ENCODE measurements around the gene FAS. TPM values are rescaled to one million over a fixed set of nuclear protein-coding genes. Genes with fewer than 3 reads are reported as not detected.

FAS gene
- total and polyA plus RNA-seq, 4 donors = 4.5 to 9.0 (median 5.8) TPM

- H3K9me3 ChIP-seq (ENCODE audit: control insufficient read depth, insufficient read depth, low read length) = no peaks in the 10 kb centered on the region
Observed at GRCh38 chr10:89051593-89051992, 61.0 kb downstream of the FAS start.

DNA sequence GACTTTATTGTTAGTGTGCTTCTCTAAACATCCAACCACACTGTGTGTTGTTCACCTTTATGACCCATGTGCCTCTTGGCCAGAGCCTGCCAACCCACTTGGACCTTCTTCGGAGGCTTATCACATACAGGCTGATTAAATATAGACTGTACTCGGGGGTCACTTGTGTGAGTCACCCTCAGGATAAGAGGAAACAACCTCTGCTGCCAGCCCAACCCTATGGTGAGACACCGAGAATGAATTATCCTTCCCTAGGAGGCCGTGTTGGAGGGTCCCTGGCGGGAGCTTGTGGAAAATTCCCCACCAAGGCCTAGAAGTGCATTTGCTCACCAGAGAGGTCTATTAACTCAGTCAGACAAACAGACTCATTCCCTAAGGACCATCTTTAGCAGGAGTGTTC, 63.0 kb downstream of the FAS start:
- Histone ChIP-seq H3K4me3 (ENCODE audit: low read depth, low read length) (no peak overlapping the region), H3K27me3 (ENCODE audit: control insufficient read depth, insufficient read depth, low read length) (no peaks in the 10 kb centered on the region), H3K4me1 (ENCODE audit: control insufficient read depth, insufficient read depth, low read length) (no peaks in the 10 kb centered on the region), H3K36me3 (ENCODE audit: control insufficient read depth, insufficient read depth, low read length) (no peaks in the 10 kb centered on the region), H3K9me3 (ENCODE audit: control insufficient read depth, insufficient read depth, low read length) (no peaks in the 10 kb centered on the region), H3K27ac (ENCODE audit: low read depth, low read length) (no peak overlapping the region)
- no peak for DNase-seq (ENCODE audit: low read depth in 4 of 6, low spot score in 6 of 6)
- 87% methylated on average over 4 of the region's 5 CpGs for WGBS (ENCODE audit: insufficient coverage)

More at GRCh38 chr10:89051593-89051992, 61.0 kb downstream of the FAS start:
- no peak for DNase-seq (ENCODE audit: low read depth in 4 of 6, low spot score in 6 of 6)
- no peak overlapping the region for H3K4me3 ChIP-seq (ENCODE audit: low read depth, low read length)
- no peaks in the 10 kb centered on the region for H3K27me3 ChIP-seq (ENCODE audit: control insufficient read depth, insufficient read depth, low read length)
- H3K27ac ChIP-seq (ENCODE audit: low read depth, low read length) = no peak overlapping the region
- no peaks in the 10 kb centered on the region for H3K4me1 ChIP-seq (ENCODE audit: control insufficient read depth, insufficient read depth, low read length)
- no peaks in the 10 kb centered on the region for H3K36me3 ChIP-seq (ENCODE audit: control insufficient read depth, insufficient read depth, low read length)

DNA sequence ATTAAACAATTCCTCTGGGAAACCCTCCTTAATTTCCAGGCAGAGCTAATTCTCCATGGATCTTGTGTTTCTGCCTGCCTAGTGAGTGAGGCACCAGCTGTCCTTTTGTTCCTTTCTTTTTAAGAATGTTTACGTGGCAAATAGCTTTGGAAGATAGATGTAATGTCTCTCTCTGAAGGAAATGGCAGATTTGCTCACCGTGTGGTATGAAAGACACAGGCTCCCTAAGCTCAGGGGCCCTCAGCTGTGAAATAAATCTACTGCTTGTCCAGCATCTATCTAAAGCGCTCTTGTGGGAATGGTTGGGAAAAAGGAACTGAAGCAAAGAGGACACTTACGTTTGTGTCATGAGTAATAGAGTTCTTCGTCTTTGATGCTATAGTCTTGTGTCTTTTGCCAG, 64.6 kb downstream of the FAS start:
- peak in 1 of 6 donors; percentile 63 for DNase-seq (ENCODE audit: low read depth in 4 of 6, low spot score in 6 of 6)
- no peaks in the 10 kb centered on the region for H3K9me3 ChIP-seq (ENCODE audit: control insufficient read depth, insufficient read depth, low read length)
- no peak overlapping the region for H3K4me3 ChIP-seq (ENCODE audit: low read depth, low read length)
- H3K27me3 ChIP-seq (ENCODE audit: control insufficient read depth, insufficient read depth, low read length) = no peaks in the 10 kb centered on the region
- no peaks in the 10 kb centered on the region for H3K36me3 ChIP-seq (ENCODE audit: control insufficient read depth, insufficient read depth, low read length)
- H3K27ac ChIP-seq (ENCODE audit: low read depth, low read length) = no peak overlapping the region
- no peaks in the 10 kb centered on the region for H3K4me1 ChIP-seq (ENCODE audit: control insufficient read depth, insufficient read depth, low read length)
- WGBS (ENCODE audit: insufficient coverage) = 6% methylated on average over 2 of the region's 5 CpGs

GRCh38 chr10:89062861-89063260, 72.3 kb downstream of the FAS start:
- no peaks in the 10 kb centered on the region for H3K4me1 ChIP-seq (ENCODE audit: control insufficient read depth, insufficient read depth, low read length)
- 17% methylated on average over 1 of the region's 1 CpG for WGBS (ENCODE audit: insufficient coverage)
- no peaks in the 10 kb centered on the region for H3K9me3 ChIP-seq (ENCODE audit: control insufficient read depth, insufficient read depth, low read length)
- no peaks in the 10 kb centered on the region for H3K27me3 ChIP-seq (ENCODE audit: control insufficient read depth, insufficient read depth, low read length)
- no peak overlapping the region for H3K4me3 ChIP-seq (ENCODE audit: low read depth, low read length)
- peak in 2 of 6 donors; percentile 7 to 18 for DNase-seq (ENCODE audit: low read depth in 4 of 6, low spot score in 6 of 6)
- H3K27ac ChIP-seq (ENCODE audit: low read depth, low read length) = no peak overlapping the region
- H3K36me3 ChIP-seq (ENCODE audit: control insufficient read depth, insufficient read depth, low read length) = no peaks in the 10 kb centered on the region

GRCh38 chr10:89063465-89063864, 72.9 kb downstream of the FAS start:
- H3K36me3 ChIP-seq (ENCODE audit: control insufficient read depth, insufficient read depth, low read length) = no peaks in the 10 kb centered on the region
- no peaks in the 10 kb centered on the region for H3K9me3 ChIP-seq (ENCODE audit: control insufficient read depth, insufficient read depth, low read length)
- no peak overlapping the region for H3K27ac ChIP-seq (ENCODE audit: low read depth, low read length)
- no CpG with 5 or more reads among the region's 2 CpGs for WGBS (ENCODE audit: insufficient coverage)
- no peaks in the 10 kb centered on the region for H3K27me3 ChIP-seq (ENCODE audit: control insufficient read depth, insufficient read depth, low read length)
- no peak overlapping the region for H3K4me3 ChIP-seq (ENCODE audit: low read depth, low read length)
- no peak for DNase-seq (ENCODE audit: low read depth in 4 of 6, low spot score in 6 of 6)
- no peaks in the 10 kb centered on the region for H3K4me1 ChIP-seq (ENCODE audit: control insufficient read depth, insufficient read depth, low read length)

DNA sequence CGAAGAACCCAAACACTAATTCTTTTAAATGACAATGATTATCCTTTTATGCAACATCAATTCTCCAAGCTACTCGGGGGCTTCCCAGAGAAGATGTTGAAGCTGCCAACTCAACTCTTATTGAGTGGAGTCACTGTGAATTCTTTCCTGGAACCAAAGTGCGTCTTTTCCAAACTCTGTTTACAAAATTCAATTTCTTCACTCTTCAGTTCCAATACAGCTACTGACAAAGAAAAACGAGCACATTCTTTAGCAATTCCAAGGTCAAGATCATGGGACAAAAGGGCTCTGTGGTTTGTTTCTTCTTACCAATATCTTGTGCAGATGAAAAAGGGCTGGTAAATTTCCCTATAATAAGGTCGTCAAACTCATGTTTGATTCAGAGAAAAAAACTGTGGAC, 74.2 kb downstream of the FAS start:
- no peak overlapping the region for H3K27ac ChIP-seq (ENCODE audit: low read depth, low read length)
- no peaks in the 10 kb centered on the region for H3K9me3 ChIP-seq (ENCODE audit: control insufficient read depth, insufficient read depth, low read length)
- H3K4me3 ChIP-seq (ENCODE audit: low read depth, low read length) = no peak overlapping the region
- H3K4me1 ChIP-seq (ENCODE audit: control insufficient read depth, insufficient read depth, low read length) = no peaks in the 10 kb centered on the region
- no peaks in the 10 kb centered on the region for H3K36me3 ChIP-seq (ENCODE audit: control insufficient read depth, insufficient read depth, low read length)
- DNase-seq (ENCODE audit: low read depth in 4 of 6, low spot score in 6 of 6) = no peak
- H3K27me3 ChIP-seq (ENCODE audit: control insufficient read depth, insufficient read depth, low read length) = no peaks in the 10 kb centered on the region
- 27% methylated on average over 2 of the region's 5 CpGs for WGBS (ENCODE audit: insufficient coverage)

Small RNAs within 50 kb of the gene (small RNA-seq; reads per million reads assigned to genes)
- not detected for gene MIR4679-2 (ENCODE audit: low replicate concordance)
- gene RF02116 (ENCODE audit: low replicate concordance) = not detected

Other genes starting within 250 kb of the FAS start
- under 1 TPM in 1 of 2 donors, not detected in 1; 0.30 TPM for gene LIPN, start 230.8 kb upstream of the FAS start, total RNA-seq
- gene LIPN, start 230.8 kb upstream of the FAS start, polyA plus RNA-seq (ENCODE audit: insufficient read length in 2 of 2) = not detected
- gene LIPM, start 188.1 kb upstream of the FAS start, total RNA-seq = not detected
- gene LIPM, start 188.1 kb upstream of the FAS start, polyA plus RNA-seq (ENCODE audit: insufficient read length in 2 of 2) = under 1 TPM in 1 of 2 donors, not detected in 1; 0.21 TPM
- gene ANKRD22, start 139.0 kb upstream of the FAS start, total RNA-seq = under 1 TPM; 0.17 to 0.59 TPM
- under 1 TPM in 1 of 2 donors, not detected in 1; 0.70 TPM for gene ANKRD22, start 139.0 kb upstream of the FAS start, polyA plus RNA-seq (ENCODE audit: insufficient read length in 2 of 2)
- 10 to 100 TPM; 10.2 to 23.9 TPM for gene STAMBPL1, start 110.6 kb upstream of the FAS start, total RNA-seq
- 10 to 100 TPM in 1 of 2 donors, 1 to 10 TPM in 1; 8.4 to 10.4 TPM for gene STAMBPL1, start 110.6 kb upstream of the FAS start, polyA plus RNA-seq (ENCODE audit: insufficient read length in 2 of 2)
- 100 to 1,000 TPM in 1 of 2 donors, 10 to 100 TPM in 1; 97.2 to 357 TPM for gene ACTA2, start 38.0 kb upstream of the FAS start, total RNA-seq
- 10 to 100 TPM; 37.7 to 44.4 TPM for gene ACTA2, start 38.0 kb upstream of the FAS start, polyA plus RNA-seq (ENCODE audit: insufficient read length in 2 of 2)
- 1 to 10 TPM in 1 of 2 donors, under 1 TPM in 1; 0.83 to 2.1 TPM for gene CH25H, start 216.5 kb downstream of the FAS start, total RNA-seq
- gene CH25H, start 216.5 kb downstream of the FAS start, polyA plus RNA-seq (ENCODE audit: insufficient read length in 2 of 2) = 1 to 10 TPM; 1.1 to 3.9 TPM